ENCODE data around the gene CNTNAP5.

The CNTNAP5 gene

DNA sequence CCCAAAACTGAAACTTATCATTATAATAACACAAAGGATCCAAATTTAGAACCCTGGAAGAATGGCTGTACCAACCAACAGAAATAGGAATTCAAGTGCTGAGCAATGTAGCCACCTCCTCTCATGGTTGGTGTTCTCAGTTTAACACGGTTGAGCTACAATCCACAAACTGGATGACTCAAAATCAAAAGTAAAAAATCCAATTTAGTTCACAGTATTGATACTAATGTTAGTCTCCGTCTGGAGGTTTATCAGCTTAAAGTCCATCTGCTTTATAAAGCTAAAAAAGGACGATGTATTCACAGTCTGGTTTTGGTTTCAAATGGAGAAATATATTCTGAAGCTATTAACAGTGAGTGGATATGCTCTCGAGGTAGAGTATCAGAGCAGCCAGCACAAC is 40.5 kb downstream of the CNTNAP5 start:
- DNase-seq: no peak

- no peak for DNase-seq
These were observed 41.7 kb downstream of the CNTNAP5 start for GRCh38 chr2:124066776-124067175.

DNA sequence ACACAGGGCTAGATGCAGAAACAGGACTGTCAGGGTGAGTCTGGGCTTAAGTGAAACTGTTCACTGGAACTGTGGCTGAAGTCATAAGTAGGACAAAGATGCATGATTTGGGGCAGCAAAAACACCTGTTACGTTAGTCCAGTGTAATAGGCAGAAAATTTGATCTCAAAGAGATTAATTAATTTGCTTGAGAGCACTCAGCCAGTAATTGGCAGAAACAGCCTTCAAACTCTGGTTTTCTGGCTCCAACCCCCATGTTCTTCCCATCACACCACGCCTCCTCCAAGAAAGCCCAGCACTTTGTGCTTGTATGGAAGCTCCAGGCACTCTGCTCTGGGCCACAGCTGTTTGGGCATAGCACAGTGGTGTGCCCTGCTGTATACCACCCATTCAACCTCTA is 54.0 kb downstream of the CNTNAP5 start:
- DNase-seq: no peak

DNA sequence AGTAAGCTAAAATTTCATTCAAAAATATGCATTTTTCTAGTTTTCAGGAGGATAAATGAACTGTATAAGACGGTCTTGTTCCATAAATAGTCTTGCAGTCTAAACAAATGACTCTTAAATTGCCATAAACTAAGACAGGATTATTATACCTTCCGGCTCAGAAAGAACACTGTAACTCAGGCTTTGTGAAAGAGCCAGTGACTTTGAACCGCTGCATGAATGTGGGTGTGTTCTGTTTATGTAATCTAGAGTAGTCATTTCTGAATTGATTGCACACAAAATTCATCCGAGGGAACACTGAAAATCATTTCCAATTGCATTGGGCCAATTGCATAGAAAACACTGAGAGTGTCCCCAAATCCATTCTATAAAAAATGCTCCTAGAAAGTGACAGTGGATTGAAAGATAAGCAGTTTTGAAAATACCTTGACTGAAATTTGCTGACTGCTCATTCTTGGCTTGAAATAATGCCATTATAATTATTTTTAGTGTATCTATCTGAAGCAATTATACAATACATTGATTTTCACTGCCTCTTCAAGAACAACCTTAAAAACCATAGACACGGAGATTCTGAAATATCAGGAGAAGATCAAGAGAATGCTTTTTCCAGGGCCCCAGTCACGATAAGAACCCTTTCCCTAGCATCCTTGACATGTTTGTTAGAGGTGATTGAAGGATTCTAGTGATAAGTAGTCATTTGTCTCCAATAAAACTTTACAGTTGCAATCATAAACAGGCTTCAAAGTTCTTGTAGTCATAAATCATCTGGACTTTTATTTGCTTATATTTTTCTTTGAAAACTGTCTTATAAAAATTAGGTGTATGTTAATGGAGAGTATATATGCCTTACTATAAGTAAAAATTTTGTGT is 55.4 kb downstream of the CNTNAP5 start:
- DNase-seq: no peak

DNA sequence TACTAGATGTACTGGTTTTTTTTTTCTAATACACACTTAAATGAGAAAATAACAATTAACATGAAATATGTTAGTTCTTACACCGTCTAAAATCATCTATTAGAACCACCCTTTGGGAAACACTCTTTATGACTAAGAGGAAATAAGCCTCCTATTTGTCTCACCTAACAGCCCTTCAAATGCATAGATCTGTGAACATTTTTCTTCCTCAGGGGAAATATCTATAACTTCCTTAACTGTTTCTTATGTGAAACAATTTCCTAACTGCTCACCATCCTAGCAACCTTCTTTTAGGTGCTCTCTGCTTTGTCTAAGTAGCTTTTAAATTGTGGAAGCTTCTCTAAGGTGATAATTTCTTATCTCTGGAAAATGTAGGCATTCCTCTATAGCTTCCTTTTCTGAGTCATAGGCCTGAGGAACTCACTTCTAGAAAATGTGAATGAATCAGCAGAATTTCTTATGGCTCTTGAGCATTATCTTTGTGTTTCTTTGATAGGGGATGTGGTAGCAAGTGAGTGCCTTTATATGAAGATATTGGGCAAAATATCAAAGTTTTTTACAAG is 56.1 kb downstream of the CNTNAP5 start:
- peak; percentile 88 for DNase-seq

DNA sequence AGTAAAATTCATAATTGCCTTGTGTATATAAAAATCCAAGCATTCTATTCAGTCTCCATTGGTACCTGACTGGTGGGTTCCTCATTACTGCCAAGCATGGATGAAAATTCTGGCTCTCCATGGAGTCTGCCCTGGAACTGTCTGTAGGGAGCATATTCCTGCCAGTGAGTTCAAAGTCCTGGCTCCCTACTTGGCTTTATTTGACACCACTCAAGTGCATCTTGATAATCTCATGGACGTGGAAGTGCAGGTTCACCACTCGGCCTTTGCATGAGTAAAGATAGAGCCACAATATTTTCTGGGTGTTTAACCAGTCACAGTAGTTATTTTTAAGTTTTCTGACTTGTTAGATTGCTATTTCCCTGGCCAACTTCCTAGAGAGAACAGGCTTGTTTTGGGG is 63.5 kb downstream of the CNTNAP5 start:
- no peak for DNase-seq

DNA sequence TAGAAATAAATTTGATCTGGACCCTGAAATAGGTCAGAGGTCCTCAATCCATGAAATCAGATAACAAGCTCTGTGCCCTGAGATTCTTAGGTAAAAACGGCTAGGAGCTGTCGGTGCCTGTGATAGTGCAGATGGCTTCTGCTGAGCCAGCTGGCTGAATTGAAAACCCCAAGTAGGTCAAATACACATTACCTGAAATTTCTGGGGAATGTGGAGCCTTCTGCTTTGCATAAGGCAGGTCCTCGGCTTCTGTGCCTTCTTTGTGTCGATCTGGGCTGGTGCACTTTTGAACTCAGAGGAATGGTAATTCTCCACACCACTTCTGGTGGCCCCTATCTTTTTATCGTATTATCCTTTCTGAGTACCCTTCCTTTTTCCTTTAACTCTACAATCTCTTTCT is 66.6 kb downstream of the CNTNAP5 start:
- DNase-seq: no peak

DNA sequence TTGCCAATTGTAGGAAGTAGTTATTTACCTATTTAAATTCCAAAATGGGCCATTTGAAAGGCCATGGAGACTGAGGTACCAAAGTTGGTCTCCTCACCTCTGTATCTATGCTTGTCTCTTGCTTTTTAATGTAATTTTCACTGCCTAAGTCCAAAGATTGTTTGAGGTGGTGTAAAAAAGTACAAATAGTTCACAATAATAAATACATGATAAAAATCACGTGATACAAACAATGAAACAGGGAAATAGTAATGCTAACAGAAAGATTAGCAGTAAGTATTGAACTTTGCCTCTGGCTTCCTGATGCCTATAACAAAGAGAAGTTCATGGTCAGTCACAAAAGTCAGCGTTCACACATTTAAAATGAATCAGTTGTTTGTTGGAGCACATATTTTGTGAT is 67.6 kb downstream of the CNTNAP5 start:
- DNase-seq: no peak

- DNase-seq: no peak
These were observed 79.8 kb downstream of the CNTNAP5 start for GRCh38 chr2:124104914-124105313.

GRCh38 chr2:124112206-124112605 is 87.1 kb downstream of the CNTNAP5 start:
- no peak for DNase-seq

GRCh38 chr2:124112966-124113365 is 87.9 kb downstream of the CNTNAP5 start:
- no peak for DNase-seq

GRCh38 chr2:124120246-124120645 is 95.2 kb downstream of the CNTNAP5 start:
- no peak for DNase-seq

DNA sequence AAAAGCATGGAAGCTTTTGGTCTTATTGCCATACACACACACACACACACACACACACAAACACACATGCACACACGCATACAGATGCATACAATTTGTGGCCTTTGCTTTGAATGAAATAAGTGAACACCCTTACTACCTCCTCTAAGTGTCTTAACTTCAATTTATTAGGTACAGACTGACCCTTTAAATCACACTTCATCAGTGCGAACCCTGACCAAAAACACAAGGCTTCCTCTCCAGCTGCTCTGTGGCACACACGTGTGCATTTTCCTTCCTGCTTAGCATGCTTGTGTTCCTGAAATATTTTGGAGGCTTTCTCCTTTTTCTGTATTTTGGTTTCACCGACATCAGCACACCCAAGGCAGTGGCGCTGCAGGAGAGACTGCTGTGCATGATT is 96.0 kb downstream of the CNTNAP5 start:
- no peak for DNase-seq

GRCh38 chr2:124121760-124122275 is 96.7 kb downstream of the CNTNAP5 start:
- DNase-seq: no peak

GRCh38 chr2:124122340-124122739 is 97.3 kb downstream of the CNTNAP5 start:
- no peak for DNase-seq

GRCh38 chr2:124131276-124131675 is 106.2 kb downstream of the CNTNAP5 start:
- no peak for DNase-seq

DNA sequence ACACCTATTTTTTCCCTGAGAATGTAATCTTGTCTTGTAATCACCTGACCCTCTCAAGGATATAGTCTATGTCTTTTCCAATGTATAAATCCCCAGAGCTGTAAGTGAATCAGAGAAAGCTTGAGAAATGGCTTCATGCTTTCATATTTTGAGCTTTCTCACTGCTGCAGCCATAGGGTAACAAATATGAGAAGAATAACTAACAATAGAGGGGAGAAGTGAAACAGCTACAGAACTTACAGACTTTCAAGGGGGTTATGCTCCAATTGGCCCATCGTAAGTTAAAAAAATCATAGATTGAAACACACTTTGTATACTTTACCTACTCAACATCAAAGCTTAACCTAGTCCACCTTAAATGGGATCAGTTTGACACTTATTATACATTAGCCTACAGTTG is 111.0 kb downstream of the CNTNAP5 start:
- DNase-seq: no peak

DNA sequence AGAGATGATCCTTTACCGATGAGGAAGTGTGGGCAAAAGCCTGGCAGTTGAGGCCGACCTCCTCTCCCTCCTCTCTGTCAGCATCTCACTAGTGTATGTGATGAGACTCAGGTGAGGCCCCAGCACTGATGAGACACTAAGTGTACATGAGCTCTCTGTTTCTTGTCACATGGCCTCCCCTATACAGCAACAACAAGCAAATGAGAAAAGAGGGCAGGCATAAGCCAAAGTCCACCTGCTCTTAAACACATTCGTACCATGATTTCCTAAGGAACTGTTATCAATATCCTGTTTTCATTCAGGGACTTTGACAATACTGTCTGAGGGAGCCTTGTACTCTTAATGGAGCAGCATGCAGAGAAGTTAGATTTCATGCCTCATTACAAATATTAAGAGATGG is 113.0 kb downstream of the CNTNAP5 start:
- DNase-seq: no peak

DNA sequence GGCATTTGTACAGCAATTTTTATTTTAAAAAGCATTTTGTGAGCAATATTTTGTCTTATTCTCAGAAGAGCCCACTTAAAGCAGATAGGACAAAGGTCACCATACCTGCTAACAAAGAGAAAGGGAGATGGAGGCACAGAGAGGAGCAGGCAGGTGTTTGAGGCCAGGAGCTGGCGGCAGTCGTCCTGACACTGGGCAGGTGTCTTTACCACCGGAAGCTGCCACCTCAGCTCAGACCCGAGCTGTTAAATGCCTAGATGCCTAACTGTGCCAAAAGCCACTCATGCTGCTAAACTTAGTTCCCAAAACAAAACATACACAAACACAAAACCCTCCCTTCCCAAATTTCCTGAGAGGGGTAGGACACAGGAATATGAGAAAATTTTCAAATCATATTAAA is 120.9 kb downstream of the CNTNAP5 start:
- DNase-seq: no peak

DNA sequence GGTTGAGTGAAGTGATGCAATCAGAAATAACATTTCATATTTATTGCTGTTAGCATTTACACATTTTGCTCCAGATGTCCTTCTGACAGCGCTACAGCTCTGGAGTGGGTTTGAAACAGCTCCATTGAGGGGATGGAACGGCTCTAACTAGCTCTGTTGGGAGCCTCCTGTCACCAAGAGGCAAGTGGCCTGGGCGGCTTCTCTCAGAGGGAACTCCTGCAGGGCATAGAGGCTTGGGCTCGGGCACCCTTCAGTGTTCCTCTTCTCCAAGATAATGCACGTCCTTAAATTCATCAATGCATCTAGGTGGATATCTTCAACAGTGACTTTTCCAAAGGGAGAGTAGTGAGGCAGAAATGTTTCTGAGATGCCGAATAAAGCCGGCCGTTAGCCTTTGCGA is 122.5 kb downstream of the CNTNAP5 start:
- DNase-seq: peak; percentile 9

DNA sequence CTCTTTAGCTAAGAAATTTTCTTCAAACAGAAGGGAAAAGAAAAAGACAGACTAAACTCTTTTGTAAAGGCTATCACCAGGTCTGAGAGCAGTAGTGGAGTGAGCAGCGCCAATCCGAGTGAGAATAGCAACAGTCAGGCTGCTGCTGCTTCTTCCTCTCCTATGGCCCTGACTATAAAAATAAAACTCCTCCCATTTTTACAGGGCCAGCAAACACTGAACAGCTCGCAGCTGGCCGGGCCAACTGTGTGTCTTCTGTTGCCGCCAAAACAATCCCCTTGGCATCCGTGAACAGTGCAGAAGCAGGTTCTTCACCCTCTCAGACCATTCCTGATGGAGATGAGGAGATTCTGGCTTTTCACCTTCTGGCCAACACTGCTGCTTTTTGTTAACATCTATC is 124.5 kb downstream of the CNTNAP5 start:
- DNase-seq: no peak

- no peak for DNase-seq
These were observed 126.6 kb downstream of the CNTNAP5 start for GRCh38 chr2:124151691-124152090.

DNA sequence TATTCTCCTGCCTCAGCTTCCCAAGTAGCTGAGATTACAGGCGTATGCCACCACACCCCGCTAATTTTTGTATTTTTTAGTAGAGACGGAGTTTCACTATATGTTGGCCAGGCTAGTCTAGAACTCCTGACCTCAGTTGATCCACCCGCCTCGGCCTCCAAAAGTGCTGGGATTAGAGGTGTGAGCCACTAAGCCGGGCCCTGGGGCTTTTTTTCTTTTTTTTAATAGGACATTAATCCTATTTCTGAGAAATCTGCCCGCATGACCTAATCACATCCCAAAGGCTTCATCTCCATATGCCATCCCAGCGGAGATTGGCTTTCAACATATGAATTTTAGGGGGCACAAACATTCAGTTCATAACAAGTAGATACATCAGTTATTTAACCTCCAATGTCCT is 128.6 kb downstream of the CNTNAP5 start:
- DNase-seq: no peak

DNA sequence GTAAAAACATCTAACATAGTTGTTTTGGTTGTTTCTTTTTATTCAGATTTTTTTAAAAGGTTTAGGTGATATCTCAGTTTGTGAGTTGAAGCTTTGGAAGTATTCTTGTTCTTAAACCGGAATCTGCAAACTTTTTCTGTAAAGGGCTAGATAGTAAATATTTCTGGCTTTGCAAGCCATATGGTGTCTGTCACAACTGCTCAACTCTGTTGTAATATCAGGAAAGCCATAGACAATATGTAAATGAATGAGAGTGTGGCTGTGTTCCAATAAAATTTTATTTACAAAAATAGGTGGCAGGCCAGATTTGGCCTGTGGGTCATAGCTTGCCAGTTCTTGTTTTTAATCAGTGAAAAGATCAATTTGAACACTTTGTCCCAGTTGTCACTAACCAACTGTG is 134.1 kb downstream of the CNTNAP5 start:
- no peak for DNase-seq

GRCh38 chr2:124161542-124161941 is 136.5 kb downstream of the CNTNAP5 start:
- DNase-seq: no peak

Data from OCI-M1 (cell line).